ENCODE data around the gene FLYWCH2.
A peak's percentile ranks its signal among the peaks of the same experiment; 100 is the strongest.

Gene FLYWCH2

GRCh38 chr16:2884041-2884451 is 1.0 kb downstream of the FLYWCH2 start:
- 79 to 81% methylated on average over 18 of the region's 18 CpGs for WGBS, 2 experiments
- no peak overlapping the region for H3K27ac ChIP-seq (ENCODE audit: insufficient read depth, low read depth, low read length, poor library complexity, severe bottlenecking)
- peak overlapping the region; percentile 92 for H3K4me3 ChIP-seq (ENCODE audit: insufficient read depth, low read depth, low read length)

GRCh38 chr16:2894231-2894630 is 11.2 kb downstream of the FLYWCH2 start:
- Histone ChIP-seq H3K27me3 (ENCODE audit: control insufficient read depth, insufficient read depth, low read length, poor library complexity, severe bottlenecking) (no peaks in the 10 kb centered on the region), H3K4me3 (ENCODE audit: insufficient read depth, low read depth, low read length) (no peak overlapping the region), H3K36me3 (ENCODE audit: control insufficient read depth, insufficient read depth, low read length) (no peaks in the 10 kb centered on the region), H3K9me3 (ENCODE audit: control insufficient read depth, low read length) (no peaks in the 10 kb centered on the region), H3K27ac (ENCODE audit: insufficient read depth, low read depth, low read length, poor library complexity, severe bottlenecking) (no peak overlapping the region), H3K4me1 (ENCODE audit: control insufficient read depth, insufficient read depth, low read length) (peaks cover 6% of the 10 kb centered on the region)
- 94 to 95% methylated on average over 31 of the region's 31 CpGs for WGBS, 2 experiments

More at GRCh38 chr16:2884041-2884451, 1.0 kb downstream of the FLYWCH2 start:
- Histone ChIP-seq H3K4me1 (ENCODE audit: control insufficient read depth, insufficient read depth, low read length) (no peaks in the 10 kb centered on the region), H3K36me3 (ENCODE audit: control insufficient read depth, insufficient read depth, low read length) (no peaks in the 10 kb centered on the region), H3K9me3 (ENCODE audit: control insufficient read depth, low read length) (no peaks in the 10 kb centered on the region), H3K27me3 (ENCODE audit: control insufficient read depth, insufficient read depth, low read length, poor library complexity, severe bottlenecking) (no peaks in the 10 kb centered on the region)

GRCh38 chr16:2895813-2896212 is 12.8 kb downstream of the FLYWCH2 start:
- WGBS, 2 experiments = 64 to 65% methylated on average over 4 of the region's 4 CpGs
- Histone ChIP-seq H3K9me3 (ENCODE audit: control insufficient read depth, low read length) (no peaks in the 10 kb centered on the region), H3K27ac (ENCODE audit: insufficient read depth, low read depth, low read length, poor library complexity, severe bottlenecking) (no peak overlapping the region), H3K27me3 (ENCODE audit: control insufficient read depth, insufficient read depth, low read length, poor library complexity, severe bottlenecking) (no peaks in the 10 kb centered on the region), H3K4me1 (ENCODE audit: control insufficient read depth, insufficient read depth, low read length) (peaks cover 6% of the 10 kb centered on the region), H3K36me3 (ENCODE audit: control insufficient read depth, insufficient read depth, low read length) (no peaks in the 10 kb centered on the region), H3K4me3 (ENCODE audit: insufficient read depth, low read depth, low read length) (no peak overlapping the region)

- Histone ChIP-seq H3K9me3 (ENCODE audit: control insufficient read depth, low read length) (no peaks in the 10 kb centered on the region), H3K27ac (ENCODE audit: insufficient read depth, low read depth, low read length, poor library complexity, severe bottlenecking) (no peak overlapping the region), H3K4me3 (ENCODE audit: insufficient read depth, low read depth, low read length) (no peak overlapping the region), H3K27me3 (ENCODE audit: control insufficient read depth, insufficient read depth, low read length, poor library complexity, severe bottlenecking) (no peaks in the 10 kb centered on the region), H3K36me3 (ENCODE audit: control insufficient read depth, insufficient read depth, low read length) (no peaks in the 10 kb centered on the region), H3K4me1 (ENCODE audit: control insufficient read depth, insufficient read depth, low read length) (peaks cover 6% of the 10 kb centered on the region)
- WGBS, 2 experiments = 95 to 96% methylated on average over 19 of the region's 19 CpGs
Observed at GRCh38 chr16:2896480-2897010, 13.5 kb downstream of the FLYWCH2 start.

- Histone ChIP-seq H3K9me3 (ENCODE audit: control insufficient read depth, low read length) (no peaks in the 10 kb centered on the region), H3K4me3 (ENCODE audit: insufficient read depth, low read depth, low read length) (no peak overlapping the region), H3K27me3 (ENCODE audit: control insufficient read depth, insufficient read depth, low read length, poor library complexity, severe bottlenecking) (no peaks in the 10 kb centered on the region), H3K36me3 (ENCODE audit: control insufficient read depth, insufficient read depth, low read length) (no peaks in the 10 kb centered on the region), H3K27ac (ENCODE audit: insufficient read depth, low read depth, low read length, poor library complexity, severe bottlenecking) (no peak overlapping the region), H3K4me1 (ENCODE audit: control insufficient read depth, insufficient read depth, low read length) (peaks cover 6% of the 10 kb centered on the region)
- 90 to 91% methylated on average over 7 of the region's 7 CpGs for WGBS, 2 experiments
Observed at GRCh38 chr16:2897110-2897509, 14.1 kb downstream of the FLYWCH2 start.

GRCh38 chr16:2898831-2899563 is 16.0 kb downstream of the FLYWCH2 start:
- no peaks in the 10 kb centered on the region for H3K36me3 ChIP-seq (ENCODE audit: control insufficient read depth, insufficient read depth, low read length)
- WGBS, 2 experiments = 71 to 73% methylated on average over 10 of the region's 10 CpGs
- H3K27ac ChIP-seq (ENCODE audit: insufficient read depth, low read depth, low read length, poor library complexity, severe bottlenecking) = peak overlapping the region; percentile 16
- no peaks in the 10 kb centered on the region for H3K27me3 ChIP-seq (ENCODE audit: control insufficient read depth, insufficient read depth, low read length, poor library complexity, severe bottlenecking)
- no peak overlapping the region for H3K4me3 ChIP-seq (ENCODE audit: insufficient read depth, low read depth, low read length)
- peaks cover 6% of the 10 kb centered on the region for H3K4me1 ChIP-seq (ENCODE audit: control insufficient read depth, insufficient read depth, low read length)
- no peaks in the 10 kb centered on the region for H3K9me3 ChIP-seq (ENCODE audit: control insufficient read depth, low read length)

GRCh38 chr16:2899564-2900072 is 16.6 kb downstream of the FLYWCH2 start:
- no peak overlapping the region for H3K27ac ChIP-seq (ENCODE audit: insufficient read depth, low read depth, low read length, poor library complexity, severe bottlenecking)
- 93 to 94% methylated on average over 13 of the region's 13 CpGs for WGBS, 2 experiments

GRCh38 chr16:2900526-2901075 is 17.6 kb downstream of the FLYWCH2 start:
- Histone ChIP-seq H3K36me3 (ENCODE audit: control insufficient read depth, insufficient read depth, low read length) (no peaks in the 10 kb centered on the region), H3K4me1 (ENCODE audit: control insufficient read depth, insufficient read depth, low read length) (peaks cover 6% of the 10 kb centered on the region), H3K27me3 (ENCODE audit: control insufficient read depth, insufficient read depth, low read length, poor library complexity, severe bottlenecking) (no peaks in the 10 kb centered on the region), H3K4me3 (ENCODE audit: insufficient read depth, low read depth, low read length) (no peak overlapping the region), H3K27ac (ENCODE audit: insufficient read depth, low read depth, low read length, poor library complexity, severe bottlenecking) (no peak overlapping the region), H3K9me3 (ENCODE audit: control insufficient read depth, low read length) (no peaks in the 10 kb centered on the region)
- 94 to 95% methylated on average over 15 of the region's 15 CpGs for WGBS, 2 experiments

More at GRCh38 chr16:2899564-2900072, 16.6 kb downstream of the FLYWCH2 start:
- no peaks in the 10 kb centered on the region for H3K36me3 ChIP-seq (ENCODE audit: control insufficient read depth, insufficient read depth, low read length)
- no peak overlapping the region for H3K4me3 ChIP-seq (ENCODE audit: insufficient read depth, low read depth, low read length)
- no peaks in the 10 kb centered on the region for H3K27me3 ChIP-seq (ENCODE audit: control insufficient read depth, insufficient read depth, low read length, poor library complexity, severe bottlenecking)
- peaks cover 6% of the 10 kb centered on the region for H3K4me1 ChIP-seq (ENCODE audit: control insufficient read depth, insufficient read depth, low read length)
- no peaks in the 10 kb centered on the region for H3K9me3 ChIP-seq (ENCODE audit: control insufficient read depth, low read length)

GRCh38 chr16:2902337-2903130 is 19.5 kb downstream of the FLYWCH2 start:
- 88 to 92% methylated on average over 8 to 9 of the region's 9 CpGs for WGBS, 2 experiments
- Histone ChIP-seq H3K4me1 (ENCODE audit: control insufficient read depth, insufficient read depth, low read length) (peaks cover 6% of the 10 kb centered on the region), H3K27ac (ENCODE audit: insufficient read depth, low read depth, low read length, poor library complexity, severe bottlenecking) (no peak overlapping the region), H3K4me3 (ENCODE audit: insufficient read depth, low read depth, low read length) (no peak overlapping the region), H3K27me3 (ENCODE audit: control insufficient read depth, insufficient read depth, low read length, poor library complexity, severe bottlenecking) (no peaks in the 10 kb centered on the region), H3K9me3 (ENCODE audit: control insufficient read depth, low read length) (no peaks in the 10 kb centered on the region), H3K36me3 (ENCODE audit: control insufficient read depth, insufficient read depth, low read length) (no peaks in the 10 kb centered on the region)

Data from ectodermal cell (in vitro differentiated cells).